ENCODE measurements around the gene PHLDA3.

The PHLDA3 gene

GRCh38 chr1:201459052-201459451 lies 9.9 kb downstream of the PHLDA3 start:
- DNase-seq (ENCODE audit: extremely low read depth, low read depth): no peak
- no peak for TF ChIP-seq CTCF (IDR thresholded peaks at IDR 0.05; ENCODE audit: low read depth, low read length)

- DNase-seq (ENCODE audit: extremely low read depth, low read depth): no peak
- TF ChIP-seq CTCF (IDR thresholded peaks at IDR 0.05; ENCODE audit: low read depth, low read length): no peak
Measured at GRCh38 chr1:201457508-201457960, 11.5 kb downstream of the PHLDA3 start.

- DNase-seq (ENCODE audit: extremely low read depth, low read depth): peak; percentile 83
- no peak for TF ChIP-seq CTCF (IDR thresholded peaks at IDR 0.05; ENCODE audit: low read depth, low read length)
Measured at GRCh38 chr1:201456499-201457309, 12.3 kb downstream of the PHLDA3 start.

- DNase-seq (ENCODE audit: extremely low read depth, low read depth): no peak
- no peak for TF ChIP-seq CTCF (IDR thresholded peaks at IDR 0.05; ENCODE audit: low read depth, low read length)
Measured at GRCh38 chr1:201455098-201455497, 13.9 kb downstream of the PHLDA3 start.

- no peak for DNase-seq (ENCODE audit: extremely low read depth, low read depth)
- no peak for TF ChIP-seq CTCF (IDR thresholded peaks at IDR 0.05; ENCODE audit: low read depth, low read length)
Measured at GRCh38 chr1:201454608-201455007, 14.4 kb downstream of the PHLDA3 start.

- no peak for DNase-seq (ENCODE audit: extremely low read depth, low read depth)
- no peak for TF ChIP-seq CTCF (IDR thresholded peaks at IDR 0.05; ENCODE audit: low read depth, low read length)
Measured at GRCh38 chr1:201452866-201453265, 16.1 kb downstream of the PHLDA3 start.

- no peak for DNase-seq (ENCODE audit: extremely low read depth, low read depth)
- TF ChIP-seq CTCF (IDR thresholded peaks at IDR 0.05; ENCODE audit: low read depth, low read length): no peak
Measured at GRCh38 chr1:201450721-201451291, 18.2 kb downstream of the PHLDA3 start.

Measured in AG09319 (cell line).